Measurements from ENCODE around the gene TIPARP.

GRCh38 chr3:156732715-156733421 is 58.5 kb downstream of the TIPARP start:
- TF ChIP-seq CTCF (IDR thresholded peaks at IDR 0.05), result no peak
- no peak for TF ChIP-seq POLR2A (IDR thresholded peaks at IDR 0.05)

Measured in right lobe of liver (tissue), 4 donors.